Caco-2 (cell line): Measurements from ENCODE around the gene NBAS. TPM values are rescaled to one million over a fixed set of nuclear protein-coding genes. Genes with fewer than 3 reads are reported as not detected.

Experiments
- BruUV-seq: library from RNA; stranded (reverse); fragments of 400-500 nt; replicated peaks from 2 replicates; lab custom pipeline; 2021; lab: Mats Ljungman, UMichigan
- CTCF ChIA-PET: fragments of 300-600 bp; sonication (Branson Sonifier 250); formaldehyde crosslinking; loops from one replicate; lab custom pipeline; 2022; ENCODE audit warnings: antibody characterized with exemption; lab: Charles Lee
- POLR2A ChIA-PET: fragments of 300-600 bp; sonication (Branson Sonifier 250); formaldehyde crosslinking; loops from one replicate; lab custom pipeline; 2022; ENCODE audit warnings: antibody characterized with exemption; lab: Charles Lee
- DNase-seq, 2 experiments: peaks; one replicate each; pipeline versions ENCODE4 v3.0.0 to v3.0.0-alpha.2; 2020 to 2022
- H3K27me3 ChIP-seq: replicated peaks from 2 replicates; pipeline ENCODE4 v1.6.0; 2011; ENCODE audit warnings: low read length; ENCODE audit not compliant: control insufficient read depth, insufficient read depth
- H3K36me3 ChIP-seq: 2 replicates; pipeline ENCODE4 v1.5.1; 2011; ENCODE audit warnings: low read length; ENCODE audit not compliant: control insufficient read depth, insufficient read depth
- H3K4me1 ChIP-seq: fragments of 250-450 bp; sonication (Bioruptor Pico); 2 replicates; pipeline ENCODE4 v1.5.1; 2020; ENCODE audit warnings: mild to moderate bottlenecking
- H3K4me3 ChIP-seq: 2 replicates; pipeline ENCODE4 v1.5.1; 2011; ENCODE audit warnings: low read depth, mild to moderate bottlenecking, control low read depth, low read length
- H3K9me3 ChIP-seq: fragments of 250-450 bp; sonication (Bioruptor Pico); 2 replicates; pipeline ENCODE4 v1.5.1; 2020; ENCODE audit warnings: mild to moderate bottlenecking, moderate library complexity
- H3K27ac Mint-ChIP-seq: one replicate; pipeline ENCODE4 v1.8.0; 2022; ENCODE audit warnings: mixed read lengths; ENCODE audit not compliant: unreplicated experiment
- H3K27me3 Mint-ChIP-seq: one replicate; pipeline ENCODE4 v1.8.0; 2022; ENCODE audit warnings: mixed read lengths; ENCODE audit not compliant: insufficient read depth, unreplicated experiment
- H3K36me3 Mint-ChIP-seq: one replicate; pipeline ENCODE4 v1.8.0; 2022; ENCODE audit warnings: mild to moderate bottlenecking, mixed read lengths; ENCODE audit not compliant: insufficient read depth, unreplicated experiment
- H3K4me1 Mint-ChIP-seq: one replicate; pipeline ENCODE4 v1.8.0; 2022; ENCODE audit warnings: low read depth, mixed read lengths; ENCODE audit not compliant: unreplicated experiment
- H3K4me3 Mint-ChIP-seq: one replicate; pipeline ENCODE4 v1.8.0; 2022; ENCODE audit warnings: mild to moderate bottlenecking, moderate library complexity, mixed read lengths; ENCODE audit not compliant: unreplicated experiment
- H3K9me3 Mint-ChIP-seq: one replicate; pipeline ENCODE4 v1.8.0; 2022; ENCODE audit warnings: mixed read lengths; ENCODE audit not compliant: unreplicated experiment
- intact Hi-C: fragments of 100-400 bp; cut with micrococcal nuclease; formaldehyde crosslinking; loops from one replicate; pipeline ENCODE4 v1.10.0; 2022; ENCODE audit not compliant: unreplicated experiment
- total RNA-seq: library from RNA; stranded (reverse); gene quantifications from 2 replicates; pipeline ENCODE4 v1.2.3, GENCODE V29; 2022
- TF ChIP-seq, protein P1 (sequence below), 2 experiments: fragments of 200-600 bp in 1 of 2; IDR thresholded peaks; 1 replicate in 1 of 2; 2 replicates in 1 of 2; pipeline versions ENCODE4 v1.5.1 to v1.8.0; 2011 to 2022; ENCODE audit warnings: antibody characterized with exemption in 1 of 2, control low read depth in 1 of 2, inconsistent platforms in 1 of 2, low read depth in 1 of 2, low read length in 1 of 2, mild to moderate bottlenecking in 1 of 2, moderate library complexity in 1 of 2; ENCODE audit not compliant: insufficient read depth in 1 of 2, severe bottlenecking in 1 of 2, unreplicated experiment in 1 of 2

NBAS gene
- total RNA-seq, 1 experiment from 2014 or later, result 31.1 TPM

DNA sequence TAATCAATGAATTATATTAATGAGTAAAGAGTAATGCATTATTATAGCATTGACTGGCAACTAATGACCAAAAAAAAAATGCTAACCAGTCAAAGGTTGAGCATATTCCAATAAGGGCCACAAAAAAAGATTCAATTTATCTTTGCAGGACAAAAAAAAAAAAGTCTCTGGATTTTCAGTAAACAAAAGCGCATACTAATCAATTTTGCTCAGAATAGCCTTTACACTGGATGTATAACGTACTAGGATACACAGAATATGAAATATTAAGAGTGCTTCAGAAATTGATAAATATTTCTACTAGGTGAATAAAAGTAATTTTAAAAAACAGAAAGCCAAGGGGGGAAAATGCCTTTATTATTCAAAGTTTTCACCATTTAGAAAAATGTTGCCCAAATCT is 74.4 kb downstream of the NBAS start:
- Mint-ChIP-seq H3K9me3 (no peaks in the 10 kb centered on the region), H3K4me3 (no peak overlapping the region), H3K36me3 (no peaks in the 10 kb centered on the region), H3K4me1 (no peaks in the 10 kb centered on the region), H3K27me3 (no peaks in the 10 kb centered on the region), H3K27ac (no peak overlapping the region)
- no TSS peak for BruUV-seq
- H3K4me3 ChIP-seq, result no peak overlapping the region
- no peaks in the 10 kb centered on the region for H3K27me3 ChIP-seq
- no peaks in the 10 kb centered on the region for H3K9me3 ChIP-seq
- intact Hi-C loops, result no loop called here
- no peaks in the 10 kb centered on the region for H3K36me3 ChIP-seq
- ChIA-PET CTCF (no interaction called here), POLR2A (no interaction called here)
- TF ChIP-seq, protein P1, sequence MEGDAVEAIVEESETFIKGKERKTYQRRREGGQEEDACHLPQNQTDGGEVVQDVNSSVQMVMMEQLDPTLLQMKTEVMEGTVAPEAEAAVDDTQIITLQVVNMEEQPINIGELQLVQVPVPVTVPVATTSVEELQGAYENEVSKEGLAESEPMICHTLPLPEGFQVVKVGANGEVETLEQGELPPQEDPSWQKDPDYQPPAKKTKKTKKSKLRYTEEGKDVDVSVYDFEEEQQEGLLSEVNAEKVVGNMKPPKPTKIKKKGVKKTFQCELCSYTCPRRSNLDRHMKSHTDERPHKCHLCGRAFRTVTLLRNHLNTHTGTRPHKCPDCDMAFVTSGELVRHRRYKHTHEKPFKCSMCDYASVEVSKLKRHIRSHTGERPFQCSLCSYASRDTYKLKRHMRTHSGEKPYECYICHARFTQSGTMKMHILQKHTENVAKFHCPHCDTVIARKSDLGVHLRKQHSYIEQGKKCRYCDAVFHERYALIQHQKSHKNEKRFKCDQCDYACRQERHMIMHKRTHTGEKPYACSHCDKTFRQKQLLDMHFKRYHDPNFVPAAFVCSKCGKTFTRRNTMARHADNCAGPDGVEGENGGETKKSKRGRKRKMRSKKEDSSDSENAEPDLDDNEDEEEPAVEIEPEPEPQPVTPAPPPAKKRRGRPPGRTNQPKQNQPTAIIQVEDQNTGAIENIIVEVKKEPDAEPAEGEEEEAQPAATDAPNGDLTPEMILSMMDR (IDR thresholded peaks at IDR 0.05; ENCODE audit: insufficient read depth in 1 of 2, low read depth in 1 of 2, low read length in 1 of 2, severe bottlenecking in 1 of 2, unreplicated experiment in 1 of 2), result no peak
- H3K4me1 ChIP-seq, result 0 out of 2 replicates have a peak, but pooled peaks cover 3% of the 10 kb centered on the region
- no peak for DNase-seq

DNA sequence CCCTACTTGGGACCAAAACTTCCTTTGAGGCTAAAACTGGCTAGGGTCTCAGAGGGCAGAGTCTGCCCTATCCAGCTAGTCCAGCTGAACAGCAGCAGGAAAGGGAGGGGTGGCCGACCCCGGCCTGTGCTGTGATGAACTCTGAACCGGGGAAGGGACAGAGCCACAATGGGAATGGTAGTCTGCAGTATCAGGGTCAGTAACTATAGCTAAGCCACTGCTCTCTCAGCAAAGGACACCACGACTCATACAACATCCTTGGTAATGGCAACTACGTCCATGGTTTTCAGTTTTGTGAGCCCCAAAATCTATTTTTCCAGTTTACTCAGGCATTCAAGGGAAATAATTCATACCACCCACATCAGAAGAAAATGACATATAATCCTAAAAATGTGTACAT is 75.2 kb downstream of the NBAS start:
- Mint-ChIP-seq H3K27me3 (no peaks in the 10 kb centered on the region), H3K36me3 (no peaks in the 10 kb centered on the region), H3K9me3 (no peaks in the 10 kb centered on the region), H3K4me3 (no peak overlapping the region), H3K27ac (no peak overlapping the region), H3K4me1 (no peaks in the 10 kb centered on the region)
- TF ChIP-seq, protein P1 (IDR thresholded peaks at IDR 0.05; ENCODE audit: insufficient read depth in 1 of 2, low read depth in 1 of 2, low read length in 1 of 2, severe bottlenecking in 1 of 2, unreplicated experiment in 1 of 2), result no peak
- 0 out of 2 replicates have a peak, but pooled peaks cover 3% of the 10 kb centered on the region for H3K4me1 ChIP-seq
- no peak for DNase-seq
- 0 out of 2 replicates have a peak, but pooled peaks cover 1% of the 10 kb centered on the region for H3K36me3 ChIP-seq
- ChIA-PET POLR2A (no interaction called here), CTCF (no interaction called here)
- BruUV-seq, result no TSS peak
- no peaks in the 10 kb centered on the region for H3K27me3 ChIP-seq
- intact Hi-C loops, result no loop called here
- no peaks in the 10 kb centered on the region for H3K9me3 ChIP-seq
- H3K4me3 ChIP-seq, result no peak overlapping the region

DNA sequence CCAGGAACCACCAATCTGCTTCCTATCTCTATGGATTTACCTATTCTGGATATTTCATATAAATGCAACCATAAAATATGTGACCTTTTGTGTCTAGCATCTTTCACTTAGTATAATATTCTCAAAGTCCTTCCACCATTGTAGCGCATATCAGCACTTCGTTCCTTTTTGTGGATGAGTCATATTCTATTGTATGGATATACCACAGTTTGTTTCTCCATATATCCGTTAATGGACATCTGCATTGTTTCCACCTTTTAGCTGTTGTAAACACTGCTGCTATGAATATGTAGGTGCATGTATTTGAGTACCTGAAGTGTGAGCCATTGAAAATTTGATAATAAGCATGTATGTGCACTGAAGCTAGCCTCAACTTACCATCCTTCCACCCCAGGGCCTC is 80.1 kb downstream of the NBAS start:
- ChIA-PET POLR2A (no interaction called here), CTCF (no interaction called here)
- Mint-ChIP-seq H3K4me3 (no peak overlapping the region), H3K36me3 (peaks cover 5% of the 10 kb centered on the region), H3K27ac (no peak overlapping the region), H3K27me3 (no peaks in the 10 kb centered on the region), H3K4me1 (no peaks in the 10 kb centered on the region), H3K9me3 (no peaks in the 10 kb centered on the region)
- H3K36me3 ChIP-seq, result 0 out of 2 replicates have a peak, but pooled peaks cover 1% of the 10 kb centered on the region
- H3K4me1 ChIP-seq, result 0 out of 2 replicates have a peak, but pooled peaks cover 3% of the 10 kb centered on the region
- TF ChIP-seq, protein P1 (IDR thresholded peaks at IDR 0.05; ENCODE audit: insufficient read depth in 1 of 2, low read depth in 1 of 2, low read length in 1 of 2, severe bottlenecking in 1 of 2, unreplicated experiment in 1 of 2), result no peak
- H3K27me3 ChIP-seq, result no peaks in the 10 kb centered on the region
- DNase-seq, result no peak
- H3K9me3 ChIP-seq, result no peaks in the 10 kb centered on the region
- no TSS peak for BruUV-seq
- H3K4me3 ChIP-seq, result no peak overlapping the region
- intact Hi-C loops, result no loop called here
